Fibroblast of skin of right biceps (primary cell): Measurements from ENCODE around the gene PTGDS.

Experiments
- DNase-seq: peaks from one replicate; pipeline ENCODE4 v3.0.0-alpha.2; 2013

PTGDS gene

DNA sequence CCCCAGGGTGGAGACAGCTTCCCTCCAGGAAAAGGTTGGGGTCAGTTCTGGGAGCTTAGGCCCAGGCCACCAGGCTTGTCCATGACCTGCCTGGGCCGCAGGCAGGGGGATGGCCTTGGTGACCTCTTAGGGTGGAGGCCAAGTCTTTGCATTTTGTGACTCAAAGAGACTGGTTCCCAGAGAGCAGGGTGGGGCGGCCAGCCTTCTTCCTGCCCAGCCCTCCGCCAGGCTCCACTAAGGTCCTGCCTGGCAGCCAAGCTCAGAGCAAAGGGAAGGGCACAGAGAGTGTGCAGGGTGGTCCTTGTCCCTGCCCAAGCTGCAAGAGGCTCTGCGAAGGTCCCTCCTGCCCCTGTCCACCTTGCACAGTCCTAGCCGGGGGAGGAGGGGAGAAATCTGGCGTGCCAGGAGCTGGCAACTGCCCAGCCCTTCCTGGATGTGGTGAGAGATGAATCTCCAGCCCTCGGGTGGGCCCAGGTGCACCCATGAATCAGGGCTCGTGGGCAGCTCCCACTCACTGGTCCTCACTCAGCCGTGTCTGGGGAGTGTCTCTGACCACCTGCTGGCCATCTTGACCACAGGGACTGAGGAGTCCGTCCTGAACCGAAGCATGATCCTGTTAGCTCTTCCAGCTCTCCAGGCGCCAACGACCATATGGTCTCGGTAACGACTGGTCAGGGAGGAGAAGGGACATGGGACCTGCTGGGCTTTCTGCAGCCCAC is 2.3 kb upstream of the PTGDS start:
- DNase-seq = no peak

DNA sequence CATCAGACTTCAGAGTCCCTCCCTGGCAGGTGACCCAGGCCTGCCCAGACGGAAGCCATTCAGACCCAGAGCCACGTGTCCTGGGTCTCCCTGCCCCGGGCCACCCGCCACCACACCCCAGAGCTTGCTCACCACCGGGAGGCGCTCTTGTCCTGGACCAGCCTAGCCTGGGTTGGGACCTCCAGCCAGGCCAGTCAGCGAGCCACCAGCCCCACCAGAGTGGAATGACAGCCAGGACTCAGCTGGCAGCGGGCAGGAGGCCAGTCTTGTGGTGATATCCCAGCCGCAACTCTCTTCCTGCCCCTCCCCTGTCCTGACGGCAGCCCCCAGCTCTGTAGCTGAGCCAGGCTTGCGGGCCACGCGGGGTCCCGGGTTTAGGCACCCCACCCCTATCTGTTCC is 1.7 kb upstream of the PTGDS start:
- peak; percentile 14 for DNase-seq

DNA sequence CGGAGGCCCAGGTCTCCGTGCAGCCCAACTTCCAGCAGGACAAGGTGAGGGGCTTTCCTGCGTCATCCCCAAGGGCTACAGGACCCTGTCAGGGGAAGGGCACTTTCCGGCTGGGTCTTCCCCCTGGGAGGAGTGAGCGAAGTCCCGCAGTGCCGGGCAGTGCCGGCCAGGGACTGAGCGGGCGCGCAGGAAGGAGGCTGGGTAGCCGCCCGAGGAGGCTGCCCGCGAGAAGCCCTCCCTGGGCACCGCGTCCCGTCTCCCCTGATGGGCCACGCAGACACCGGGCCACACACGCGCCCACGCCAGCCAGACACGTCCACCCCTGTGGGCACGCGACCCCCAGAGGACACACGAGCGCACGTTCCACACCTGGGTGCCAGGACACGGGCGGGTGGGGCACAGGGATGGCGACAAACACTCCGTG is 357 bp downstream of the PTGDS start:
- no peak for DNase-seq

DNA sequence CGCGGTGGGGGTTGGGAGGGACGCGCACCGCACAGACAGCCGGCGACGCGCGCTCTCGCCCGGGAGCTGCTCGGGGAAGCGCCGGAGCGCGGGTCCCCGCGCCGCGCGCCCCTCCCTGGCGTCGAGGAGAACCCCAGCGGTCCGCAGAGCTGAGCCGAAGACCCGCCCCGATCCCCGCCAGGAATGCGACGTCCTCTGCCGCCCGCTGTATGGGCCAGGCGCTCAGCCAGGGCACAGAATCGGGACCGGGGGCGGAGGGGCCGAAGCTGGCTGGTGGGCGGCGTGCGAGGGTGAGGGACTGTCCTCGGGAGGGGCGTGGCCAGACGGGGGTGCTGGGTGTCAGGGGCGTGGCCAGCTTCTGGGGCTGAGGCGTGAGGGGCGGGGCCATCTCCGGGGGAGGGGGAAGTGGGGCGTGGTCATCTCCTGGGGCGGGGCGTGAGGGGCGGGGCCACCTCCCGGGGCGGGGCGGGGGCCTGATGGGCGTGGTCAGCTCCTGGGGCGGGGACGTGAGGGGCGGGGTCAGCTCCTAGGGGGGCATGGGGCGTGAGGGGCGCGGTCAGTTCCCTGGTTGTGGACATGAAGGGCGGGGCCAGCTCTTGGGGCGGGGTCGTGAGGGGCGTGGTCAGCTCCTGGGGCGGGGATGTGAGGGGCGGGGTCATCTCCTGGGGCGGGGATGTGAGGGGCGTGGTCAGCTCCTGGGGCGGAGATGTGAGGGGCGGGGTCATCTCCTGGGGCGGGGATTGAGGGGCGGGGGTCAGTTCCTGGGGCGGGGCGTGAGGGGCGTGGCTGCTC is 965 bp downstream of the PTGDS start:
- DNase-seq = peak; percentile 46

DNA sequence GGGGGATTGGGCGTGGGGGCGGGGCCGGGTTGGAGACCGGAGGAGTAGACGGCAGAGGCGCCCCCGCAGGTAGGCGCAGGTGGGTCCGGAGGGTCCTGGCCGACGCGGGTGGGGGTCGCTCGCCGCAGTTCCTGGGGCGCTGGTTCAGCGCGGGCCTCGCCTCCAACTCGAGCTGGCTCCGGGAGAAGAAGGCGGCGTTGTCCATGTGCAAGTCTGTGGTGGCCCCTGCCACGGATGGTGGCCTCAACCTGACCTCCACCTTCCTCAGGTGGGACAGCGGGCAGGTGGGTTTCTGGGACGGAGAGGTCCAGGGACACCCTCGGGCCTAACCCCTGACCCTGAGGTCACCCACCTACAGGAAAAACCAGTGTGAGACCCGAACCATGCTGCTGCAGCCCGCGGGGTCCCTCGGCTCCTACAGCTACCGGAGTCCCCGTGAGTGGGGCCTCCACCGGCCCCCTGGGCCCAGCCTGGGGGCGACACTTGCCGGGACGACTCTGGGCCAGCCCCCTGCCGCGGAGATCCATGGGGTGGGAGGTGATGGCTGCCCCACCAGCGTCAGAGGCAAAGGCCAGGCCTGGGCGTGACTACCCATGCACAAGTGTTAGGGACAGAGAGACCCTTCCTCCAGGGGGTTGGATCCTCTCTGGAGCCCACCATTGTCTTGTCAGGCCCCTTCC is 1.7 kb downstream of the PTGDS start:
- no peak for DNase-seq

DNA sequence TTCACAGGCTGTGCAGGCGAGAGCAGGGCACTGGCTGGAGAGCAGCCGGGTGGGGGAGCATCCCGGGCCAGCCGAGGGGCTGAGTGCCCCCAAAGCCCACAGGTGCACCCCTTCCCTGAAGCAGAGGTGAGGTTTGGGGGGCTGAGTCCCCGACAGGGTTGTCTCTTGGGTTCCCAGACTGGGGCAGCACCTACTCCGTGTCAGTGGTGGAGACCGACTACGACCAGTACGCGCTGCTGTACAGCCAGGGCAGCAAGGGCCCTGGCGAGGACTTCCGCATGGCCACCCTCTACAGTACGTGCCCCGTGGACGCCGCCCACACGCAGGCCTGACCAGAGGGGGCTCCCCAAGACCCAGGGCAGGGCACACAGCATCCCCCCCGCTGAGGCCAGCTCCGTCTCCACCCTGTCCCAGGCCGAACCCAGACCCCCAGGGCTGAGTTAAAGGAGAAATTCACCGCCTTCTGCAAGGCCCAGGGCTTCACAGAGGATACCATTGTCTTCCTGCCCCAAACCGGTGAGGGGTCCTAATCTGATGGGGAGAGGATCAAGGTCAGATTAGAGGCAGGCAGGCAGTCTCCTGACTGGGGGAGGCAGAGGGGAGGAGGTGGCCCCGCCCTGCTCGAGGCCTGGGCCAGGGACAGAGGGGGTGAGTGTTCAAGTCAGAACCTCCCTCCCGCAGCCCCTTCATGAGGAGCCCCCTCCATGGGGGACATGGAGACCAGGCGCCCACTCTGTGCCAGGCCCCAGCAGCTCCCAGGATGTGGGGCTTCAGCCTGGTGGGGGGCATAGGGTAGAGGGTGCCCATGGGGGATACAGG is 2.7 kb downstream of the PTGDS start:
- DNase-seq = no peak

DNA sequence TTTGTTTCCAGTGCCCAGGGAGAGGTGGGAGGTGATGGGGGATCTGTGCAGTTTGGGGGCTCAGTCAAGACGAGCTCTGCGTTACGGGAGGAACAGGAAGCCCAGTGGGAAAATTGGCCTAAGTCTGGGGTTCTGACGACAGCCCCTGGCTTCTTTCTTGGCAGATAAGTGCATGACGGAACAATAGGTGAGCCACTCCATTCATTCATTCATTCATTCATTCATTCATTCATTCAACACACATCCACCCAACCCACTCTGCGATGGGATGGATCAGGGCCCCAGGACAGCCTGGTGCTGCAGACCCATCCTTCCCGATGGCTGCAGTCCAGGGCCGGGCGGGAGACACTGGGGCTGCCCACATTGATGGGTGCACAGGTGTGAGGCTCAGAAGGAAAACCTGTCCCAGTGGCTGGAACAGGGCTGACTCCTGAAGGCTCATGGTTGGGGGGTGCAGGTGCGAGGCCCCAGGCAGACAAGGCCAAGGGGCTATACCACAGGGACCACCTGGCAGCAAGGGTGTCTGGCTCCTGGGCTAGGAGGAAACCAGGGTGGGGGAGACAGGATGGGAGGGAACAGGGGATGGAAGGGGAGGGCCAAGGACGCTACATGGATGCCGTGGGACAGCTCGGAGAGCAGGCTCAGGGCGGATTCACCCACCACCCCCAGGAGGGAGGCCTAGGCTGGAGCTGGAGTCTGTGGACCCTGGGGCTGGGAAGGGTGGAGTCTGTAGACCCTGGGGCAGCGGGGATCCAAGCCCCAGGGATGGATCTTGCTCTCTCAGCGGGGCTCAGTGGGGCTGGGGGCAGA is 3.6 kb downstream of the PTGDS start:
- DNase-seq = no peak

DNA sequence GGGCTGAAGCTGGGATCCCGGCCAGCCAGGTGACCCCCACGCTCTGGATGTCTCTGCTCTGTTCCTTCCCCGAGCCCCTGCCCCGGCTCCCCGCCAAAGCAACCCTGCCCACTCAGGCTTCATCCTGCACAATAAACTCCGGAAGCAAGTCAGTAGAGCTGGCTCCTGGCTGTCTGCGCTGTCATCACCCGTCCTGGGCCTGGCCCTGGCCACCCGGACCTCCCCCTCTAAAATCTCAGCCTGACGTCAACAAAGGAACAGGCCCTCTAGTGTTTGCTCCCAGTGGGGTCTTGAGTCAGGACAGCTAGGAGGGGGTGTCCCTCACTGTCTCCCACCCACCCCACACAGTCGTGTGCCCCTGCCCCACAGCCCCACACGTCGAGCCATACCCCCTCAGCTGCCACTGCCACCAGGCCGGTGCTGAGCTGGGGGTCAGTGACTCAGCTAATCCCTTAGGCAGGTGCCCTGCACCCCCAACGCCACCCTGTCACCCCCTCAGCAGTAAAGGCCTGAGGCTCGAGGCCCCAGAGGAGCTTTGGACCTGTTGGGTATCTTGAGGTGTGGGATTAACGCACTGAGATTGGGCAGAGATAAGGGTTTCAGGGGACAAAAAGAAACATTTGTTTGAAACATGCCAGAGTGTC is 4.4 kb downstream of the PTGDS start:
- DNase-seq = peak; percentile 14

DNA sequence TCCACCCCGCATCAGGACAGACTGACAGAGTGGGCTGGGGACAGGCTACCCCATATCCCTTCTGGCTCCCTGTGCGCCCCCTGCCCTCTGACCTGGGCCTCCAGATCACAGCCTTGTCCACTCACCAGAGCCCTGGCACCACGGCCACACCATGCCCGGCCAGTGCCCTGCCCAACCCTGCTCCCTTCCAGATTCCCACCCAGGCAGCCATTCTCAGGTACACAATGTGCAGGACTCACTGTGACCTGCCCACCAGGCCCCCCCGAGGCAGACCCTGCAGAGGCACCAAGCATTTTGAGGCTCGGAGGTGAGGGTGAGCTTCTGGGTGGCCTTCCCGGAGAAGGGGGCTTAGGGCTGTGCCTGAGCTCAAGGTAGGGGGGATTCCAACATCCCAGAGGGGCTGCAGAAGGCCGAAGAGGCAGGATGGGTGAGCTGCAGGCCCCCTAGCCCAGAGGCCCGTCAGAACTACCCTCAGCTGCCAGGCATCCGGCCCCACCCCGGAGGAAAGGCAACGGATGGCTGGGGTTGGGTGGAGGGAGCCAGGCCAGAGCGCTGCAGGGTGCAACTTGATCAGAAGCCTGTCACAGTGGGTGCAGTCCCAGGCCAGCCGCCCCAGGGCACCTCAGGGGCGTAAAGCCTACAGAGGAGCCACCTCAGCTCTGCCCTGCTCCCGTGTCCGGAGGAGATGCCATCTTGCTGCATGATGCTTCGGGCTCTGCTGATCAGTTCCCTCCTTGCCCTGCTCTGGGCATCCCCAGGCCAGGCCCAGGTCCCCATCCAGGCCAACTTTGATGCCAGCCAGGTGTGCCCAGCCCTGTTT is 5.1 kb downstream of the PTGDS start, which contains the start of gene LCNL1:
LCNL1 (plus strand) TSS at position 762 of the 820 bp plus-strand sequence. CDS start 594 bp downstream, outside the sequence.
- no peak for DNase-seq

DNA sequence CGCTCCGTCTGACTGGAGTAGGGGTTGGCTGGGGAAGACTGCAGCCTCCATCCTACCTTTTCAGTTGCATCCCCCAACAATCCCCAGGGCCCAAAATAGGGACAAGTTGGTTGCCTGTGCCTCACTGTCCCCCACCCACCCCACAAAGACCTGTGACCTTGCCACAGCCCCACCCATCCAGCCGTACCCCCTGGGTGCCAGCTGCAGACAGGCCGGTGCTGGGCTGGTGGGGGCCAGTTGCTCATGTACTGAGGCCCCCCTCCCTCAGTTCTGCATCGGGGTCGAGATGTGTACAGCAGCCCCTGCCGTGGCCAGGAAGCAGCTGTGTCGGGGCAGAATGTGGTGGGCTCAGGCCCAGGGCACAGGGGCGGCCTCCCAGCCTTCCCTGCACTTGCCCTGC is 5.9 kb downstream of the PTGDS start:
- no peak for DNase-seq

DNA sequence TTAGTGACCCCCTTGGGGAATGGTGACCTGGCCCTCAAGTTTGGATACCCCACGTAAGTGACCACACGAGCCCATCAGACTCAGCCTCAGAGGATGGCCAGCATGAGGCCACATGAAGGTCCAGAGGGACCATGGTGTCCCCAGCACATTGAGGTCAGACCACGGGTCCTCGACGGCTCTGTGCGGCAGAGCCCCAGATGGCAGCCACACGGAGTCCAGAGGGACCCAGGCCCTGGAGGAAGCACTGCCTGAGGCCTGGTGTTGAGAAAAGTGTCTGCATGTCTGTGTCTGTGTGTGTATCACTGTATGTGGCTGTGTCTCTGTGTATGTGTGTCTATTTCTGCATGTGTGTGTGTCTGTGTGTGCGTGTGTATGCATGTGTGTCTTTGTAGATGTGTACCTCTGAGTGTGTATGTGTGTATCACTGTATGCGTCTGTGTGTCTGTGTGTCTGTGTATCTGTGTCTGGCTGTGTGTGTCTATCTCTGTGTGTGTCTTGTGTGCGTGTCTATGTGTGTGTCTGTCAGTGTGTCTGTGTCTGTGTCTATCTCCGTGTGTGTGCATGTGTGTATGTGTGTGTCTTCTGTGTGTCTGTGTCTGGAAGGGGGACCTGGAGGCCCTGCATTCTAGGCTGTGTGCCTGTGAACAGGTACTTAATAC is 6.5 kb downstream of the PTGDS start:
- DNase-seq = no peak

DNA sequence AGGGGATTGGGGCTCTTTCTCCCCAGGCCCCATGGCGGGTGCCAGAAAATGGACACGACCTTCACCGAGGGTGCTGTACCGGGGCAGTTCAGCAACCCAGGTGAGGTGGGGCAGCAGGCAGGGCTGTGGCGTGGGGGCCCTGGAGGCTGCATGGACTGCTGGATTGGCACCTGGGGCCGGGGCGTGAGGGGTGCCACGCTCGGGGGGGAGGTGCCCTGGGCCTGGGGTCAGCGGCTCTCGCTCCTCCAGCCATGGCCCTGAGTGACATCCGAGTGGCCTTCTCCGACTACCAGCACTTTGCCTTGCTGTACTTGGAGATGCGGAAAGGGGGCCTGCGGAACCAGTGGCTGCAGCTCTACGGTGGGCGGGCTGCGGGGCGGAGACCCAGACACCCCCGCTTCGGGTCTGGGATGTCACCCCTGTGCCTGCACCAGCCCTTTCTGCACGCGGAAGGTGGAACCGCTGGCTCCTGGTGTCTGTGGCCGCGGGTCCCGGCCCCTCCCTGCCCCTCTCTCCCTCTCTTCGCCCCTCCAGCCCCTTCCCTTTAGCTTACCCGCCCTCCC is 7.2 kb downstream of the PTGDS start:
- DNase-seq = no peak

DNA sequence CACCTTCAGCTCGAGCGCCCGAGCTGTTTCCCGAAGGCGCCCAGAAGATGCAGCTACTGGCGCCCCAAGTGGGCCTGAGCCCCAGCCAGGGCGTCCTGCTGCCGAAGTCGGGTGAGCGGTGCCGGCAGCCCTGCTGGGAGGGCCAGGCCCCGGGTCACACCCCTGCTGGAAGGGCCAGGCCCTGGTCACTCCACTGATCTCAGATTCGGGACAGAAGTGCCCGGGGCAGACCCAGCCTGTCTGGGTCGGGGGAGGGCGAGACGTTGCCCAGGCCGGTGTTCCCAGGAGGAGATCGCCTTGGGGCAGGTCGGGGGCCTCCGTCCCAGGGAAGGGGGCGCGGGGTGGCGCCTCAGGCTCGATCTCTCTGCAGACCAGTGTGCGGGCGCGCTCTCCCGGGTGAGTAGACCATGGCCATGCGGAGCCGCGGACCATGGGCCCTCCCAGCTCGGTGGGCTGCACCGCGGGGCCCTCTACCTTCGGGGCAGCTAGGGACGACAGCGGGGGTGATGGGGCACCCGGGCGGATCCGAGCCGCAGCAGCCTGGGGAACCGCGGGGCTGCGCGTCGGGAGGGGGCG is 7.8 kb downstream of the PTGDS start:
- no peak for DNase-seq

DNA sequence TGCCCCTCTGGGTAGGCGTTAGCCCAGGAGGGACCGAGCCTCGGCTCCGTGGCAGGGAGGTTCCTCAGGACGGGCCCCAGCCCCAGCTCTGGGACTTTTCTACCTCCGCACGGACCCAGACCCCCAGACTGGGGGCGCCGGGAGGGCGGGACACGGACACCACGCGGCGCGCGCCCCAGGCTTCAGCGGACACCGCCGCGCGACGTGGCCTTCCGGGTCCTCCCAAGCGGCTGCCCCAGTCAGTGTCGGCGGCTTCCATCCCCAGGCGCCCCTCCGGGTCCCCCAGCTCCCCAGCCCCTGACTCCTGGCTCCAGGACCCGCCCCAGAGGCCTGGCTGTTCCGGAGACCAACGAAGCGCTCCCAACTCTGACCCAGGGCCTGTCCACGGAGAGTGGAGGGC is 8.5 kb downstream of the PTGDS start:
- no peak for DNase-seq

DNA sequence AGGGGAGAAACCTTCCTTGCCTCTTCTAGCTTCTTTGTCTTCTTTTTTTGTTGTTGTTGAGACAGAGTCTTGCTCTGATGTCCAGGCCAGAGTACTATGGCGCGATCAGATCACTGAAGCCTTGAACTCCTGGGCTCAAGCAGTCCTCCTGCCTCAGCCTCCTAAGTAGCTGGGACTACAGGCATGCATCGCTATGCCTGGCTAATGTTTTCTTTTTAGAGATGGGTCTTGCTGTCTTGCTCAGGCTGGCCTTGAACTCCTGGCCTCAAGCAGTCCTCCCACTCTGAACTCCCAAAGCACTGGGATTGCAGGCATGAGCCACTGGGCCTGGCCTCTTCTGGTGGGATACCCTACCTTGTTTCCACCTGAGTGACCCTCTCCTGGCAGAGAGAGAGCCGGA is 11.6 kb downstream of the PTGDS start:
- no peak for DNase-seq

DNA sequence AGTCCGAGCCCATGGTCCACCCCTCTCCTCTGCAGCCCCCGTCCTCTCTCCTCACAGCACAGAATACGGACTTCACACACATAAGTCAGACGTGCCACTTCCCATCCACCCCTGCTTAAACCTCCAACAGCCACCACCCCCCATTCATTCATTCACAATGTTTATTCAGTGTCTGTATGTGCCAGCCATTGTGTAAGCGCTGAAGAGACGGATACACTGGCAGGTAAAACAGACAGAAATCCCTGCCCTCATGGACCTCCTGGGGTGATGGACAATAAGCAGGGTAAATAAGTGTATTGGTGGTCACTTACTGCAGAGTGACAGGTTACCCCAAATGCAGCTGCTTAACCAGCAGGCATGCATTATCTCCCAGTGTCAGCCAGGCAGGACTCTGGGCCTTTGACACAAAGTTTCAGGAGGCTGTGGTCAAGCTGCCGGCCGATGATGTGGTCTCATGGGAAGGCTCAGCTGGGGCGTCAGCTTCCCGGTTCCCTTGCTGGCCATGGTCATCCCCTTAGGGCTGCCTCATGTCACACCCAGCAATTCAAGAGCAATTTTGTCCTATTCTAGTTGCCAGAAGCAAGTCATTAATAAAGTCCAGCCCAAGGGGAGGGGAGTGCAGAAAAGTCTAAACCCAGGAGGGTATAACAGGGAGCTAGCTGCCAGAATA is 13.1 kb downstream of the PTGDS start:
- DNase-seq = no peak

DNA sequence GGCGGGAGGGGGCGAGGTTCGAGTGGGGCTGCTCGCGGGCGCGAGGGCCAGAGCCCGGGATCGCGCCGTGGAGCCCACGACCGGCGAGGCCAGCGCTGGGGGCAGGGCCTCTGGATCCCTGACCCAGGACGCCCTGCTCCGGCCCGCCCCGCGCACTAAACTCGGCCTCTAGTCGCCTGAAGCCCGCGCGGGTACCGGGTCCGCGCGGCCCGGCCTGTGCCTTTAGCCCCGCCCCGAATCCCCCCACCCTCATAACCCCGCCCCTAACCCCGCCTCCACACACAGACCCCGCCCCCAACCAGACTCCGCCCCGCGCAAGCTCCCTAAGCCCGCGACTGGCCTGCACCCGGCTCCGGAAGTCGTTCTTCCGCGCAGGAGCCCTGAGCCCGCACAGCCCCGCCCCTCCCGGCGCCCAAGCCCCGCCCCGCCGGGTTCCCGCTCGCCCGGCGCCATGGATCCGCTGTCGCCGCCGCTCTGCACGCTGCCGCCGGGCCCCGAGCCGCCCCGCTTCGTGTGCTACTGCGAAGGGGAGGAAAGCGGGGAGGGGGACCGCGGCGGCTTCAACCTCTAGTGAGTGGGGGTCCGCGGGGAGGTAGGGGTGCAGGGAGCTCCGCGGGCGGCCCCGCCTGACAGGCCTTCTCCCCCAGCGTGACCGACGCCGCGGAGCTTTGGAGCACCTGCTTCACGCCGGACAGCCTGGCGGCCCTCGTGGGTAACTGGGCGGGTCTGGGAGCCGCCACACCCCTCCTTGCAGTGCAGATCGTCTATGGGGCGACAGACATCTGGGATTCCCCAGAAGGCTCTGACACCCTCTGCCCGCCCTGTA is 14.9 kb downstream of the PTGDS start, which contains the start of gene PAXX:
PAXX (plus strand) TSS at position 430 of the 826 bp plus-strand sequence; CDS start at position 452, 22 bp downstream.
- DNase-seq = peak; percentile 88
